Right lobe of liver (tissue), 4 donors: ENCODE results near the gene ITPK1.

ENCODE experiments used
- POLR2A ChIP-seq: fragments of 450-650 bp; IDR thresholded peaks from one replicate; pipeline ENCODE4 v1.6.1; 2017; ENCODE audit warnings: antibody characterized with exemption, mild to moderate bottlenecking
- TF ChIP-seq, protein P1 (sequence below), 4 donors: fragments of 200-600 bp in 3 of 4; fragments of 450-650 bp in 1 of 4; IDR thresholded peaks; one replicate each; pipeline versions ENCODE4 v1.5.1 to v1.8.0; 2016 to 2022; ENCODE audit warnings: antibody characterized with exemption in 4 of 4, mild to moderate bottlenecking in 2 of 4
- donor health status: DM: no; HTN: no; CAD: no.
- donor health status: DM: no; HTN: no; CAD: no.
- donor health status: DM: no; HTN: yes; CAD: no.

- no peak for TF ChIP-seq POLR2A
- TF ChIP-seq, protein P1, sequence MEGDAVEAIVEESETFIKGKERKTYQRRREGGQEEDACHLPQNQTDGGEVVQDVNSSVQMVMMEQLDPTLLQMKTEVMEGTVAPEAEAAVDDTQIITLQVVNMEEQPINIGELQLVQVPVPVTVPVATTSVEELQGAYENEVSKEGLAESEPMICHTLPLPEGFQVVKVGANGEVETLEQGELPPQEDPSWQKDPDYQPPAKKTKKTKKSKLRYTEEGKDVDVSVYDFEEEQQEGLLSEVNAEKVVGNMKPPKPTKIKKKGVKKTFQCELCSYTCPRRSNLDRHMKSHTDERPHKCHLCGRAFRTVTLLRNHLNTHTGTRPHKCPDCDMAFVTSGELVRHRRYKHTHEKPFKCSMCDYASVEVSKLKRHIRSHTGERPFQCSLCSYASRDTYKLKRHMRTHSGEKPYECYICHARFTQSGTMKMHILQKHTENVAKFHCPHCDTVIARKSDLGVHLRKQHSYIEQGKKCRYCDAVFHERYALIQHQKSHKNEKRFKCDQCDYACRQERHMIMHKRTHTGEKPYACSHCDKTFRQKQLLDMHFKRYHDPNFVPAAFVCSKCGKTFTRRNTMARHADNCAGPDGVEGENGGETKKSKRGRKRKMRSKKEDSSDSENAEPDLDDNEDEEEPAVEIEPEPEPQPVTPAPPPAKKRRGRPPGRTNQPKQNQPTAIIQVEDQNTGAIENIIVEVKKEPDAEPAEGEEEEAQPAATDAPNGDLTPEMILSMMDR (IDR thresholded peaks at IDR 0.05), result no peak
Observed at GRCh38 chr14:93142854-93143652, 27.3 kb upstream of the ITPK1 start.
